ENCODE data around the gene GALNTL6. TPM values are rescaled to one million over a fixed set of nuclear protein-coding genes. Genes with fewer than 3 reads are reported as not detected.

Gene GALNTL6
- total RNA-seq, 1 experiment from 2014 or later, result not detected

DNA sequence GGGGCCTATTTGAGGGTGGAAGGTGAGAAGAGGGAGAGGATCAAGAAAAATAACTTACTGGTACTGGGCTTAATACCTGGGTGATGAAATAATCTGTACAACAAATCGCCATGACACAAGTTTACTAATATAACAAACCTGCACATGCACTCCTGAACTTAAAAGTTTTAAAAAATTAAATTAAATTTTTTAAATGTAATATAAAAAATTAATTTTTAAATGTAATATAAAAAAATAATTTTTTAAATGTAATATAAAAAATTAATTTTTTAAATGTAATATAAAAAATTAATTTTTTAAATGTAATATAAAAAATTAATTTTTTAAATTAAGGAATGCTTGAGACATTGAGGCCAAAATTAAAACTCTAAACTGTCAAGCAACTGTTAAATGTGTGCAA lies 1231.1 kb downstream of the GALNTL6 start:
- DNase-seq (ENCODE audit: low read depth, low spot score), result no peak
- TF ChIP-seq TCF7L2 (IDR thresholded peaks at IDR 0.05; ENCODE audit: borderline replicate concordance, extremely low read depth, insufficient read depth, insufficient read length) (no peak), EZH2phosphoT487 (IDR thresholded peaks at IDR 0.05; ENCODE audit: borderline replicate concordance) (no peak), POLR2A (IDR thresholded peaks at IDR 0.05; ENCODE audit: borderline replicate concordance, extremely low read depth, insufficient read depth, insufficient read length) (no peak), CEBPB (IDR thresholded peaks at IDR 0.05; ENCODE audit: low read depth) (no peak), POLR2AphosphoS5 (IDR thresholded peaks at IDR 0.05; ENCODE audit: low read depth, low read length) (no peak), SRF (IDR thresholded peaks at IDR 0.05; ENCODE audit: low read depth) (no peak), CBX3 (IDR thresholded peaks at IDR 0.05; ENCODE audit: low read depth) (no peak), YY1 (IDR thresholded peaks at IDR 0.05; ENCODE audit: extremely low read depth, insufficient replicate concordance, low read depth, low read length) (no peak), SIN3A (IDR thresholded peaks at IDR 0.05; ENCODE audit: low read depth) (no peak), FOSL1 (IDR thresholded peaks at IDR 0.05; ENCODE audit: low read depth) (no peak), EGR1 (IDR thresholded peaks at IDR 0.05; ENCODE audit: low read depth) (no peak), ELF1 (IDR thresholded peaks at IDR 0.05; ENCODE audit: borderline replicate concordance, low read depth) (no peak), SP1 (IDR thresholded peaks at IDR 0.05; ENCODE audit: low read depth) (no peak), JUND (IDR thresholded peaks at IDR 0.05) (no peak), ZNF274 (IDR thresholded peaks at IDR 0.05; ENCODE audit: low read depth, low read length) (no peak)
- TF ChIP-seq, protein P1, sequence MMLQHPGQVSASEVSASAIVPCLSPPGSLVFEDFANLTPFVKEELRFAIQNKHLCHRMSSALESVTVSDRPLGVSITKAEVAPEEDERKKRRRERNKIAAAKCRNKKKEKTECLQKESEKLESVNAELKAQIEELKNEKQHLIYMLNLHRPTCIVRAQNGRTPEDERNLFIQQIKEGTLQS (IDR thresholded peaks at IDR 0.05), result no peak
- TF ChIP-seq, protein P2, sequence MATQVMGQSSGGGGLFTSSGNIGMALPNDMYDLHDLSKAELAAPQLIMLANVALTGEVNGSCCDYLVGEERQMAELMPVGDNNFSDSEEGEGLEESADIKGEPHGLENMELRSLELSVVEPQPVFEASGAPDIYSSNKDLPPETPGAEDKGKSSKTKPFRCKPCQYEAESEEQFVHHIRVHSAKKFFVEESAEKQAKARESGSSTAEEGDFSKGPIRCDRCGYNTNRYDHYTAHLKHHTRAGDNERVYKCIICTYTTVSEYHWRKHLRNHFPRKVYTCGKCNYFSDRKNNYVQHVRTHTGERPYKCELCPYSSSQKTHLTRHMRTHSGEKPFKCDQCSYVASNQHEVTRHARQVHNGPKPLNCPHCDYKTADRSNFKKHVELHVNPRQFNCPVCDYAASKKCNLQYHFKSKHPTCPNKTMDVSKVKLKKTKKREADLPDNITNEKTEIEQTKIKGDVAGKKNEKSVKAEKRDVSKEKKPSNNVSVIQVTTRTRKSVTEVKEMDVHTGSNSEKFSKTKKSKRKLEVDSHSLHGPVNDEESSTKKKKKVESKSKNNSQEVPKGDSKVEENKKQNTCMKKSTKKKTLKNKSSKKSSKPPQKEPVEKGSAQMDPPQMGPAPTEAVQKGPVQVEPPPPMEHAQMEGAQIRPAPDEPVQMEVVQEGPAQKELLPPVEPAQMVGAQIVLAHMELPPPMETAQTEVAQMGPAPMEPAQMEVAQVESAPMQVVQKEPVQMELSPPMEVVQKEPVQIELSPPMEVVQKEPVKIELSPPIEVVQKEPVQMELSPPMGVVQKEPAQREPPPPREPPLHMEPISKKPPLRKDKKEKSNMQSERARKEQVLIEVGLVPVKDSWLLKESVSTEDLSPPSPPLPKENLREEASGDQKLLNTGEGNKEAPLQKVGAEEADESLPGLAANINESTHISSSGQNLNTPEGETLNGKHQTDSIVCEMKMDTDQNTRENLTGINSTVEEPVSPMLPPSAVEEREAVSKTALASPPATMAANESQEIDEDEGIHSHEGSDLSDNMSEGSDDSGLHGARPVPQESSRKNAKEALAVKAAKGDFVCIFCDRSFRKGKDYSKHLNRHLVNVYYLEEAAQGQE (IDR thresholded peaks at IDR 0.05; ENCODE audit: low read depth), result no peak
- TF ChIP-seq, protein P3, sequence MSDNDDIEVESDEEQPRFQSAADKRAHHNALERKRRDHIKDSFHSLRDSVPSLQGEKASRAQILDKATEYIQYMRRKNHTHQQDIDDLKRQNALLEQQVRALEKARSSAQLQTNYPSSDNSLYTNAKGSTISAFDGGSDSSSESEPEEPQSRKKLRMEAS (IDR thresholded peaks at IDR 0.05), result no peak
- TF ChIP-seq, protein P4, sequence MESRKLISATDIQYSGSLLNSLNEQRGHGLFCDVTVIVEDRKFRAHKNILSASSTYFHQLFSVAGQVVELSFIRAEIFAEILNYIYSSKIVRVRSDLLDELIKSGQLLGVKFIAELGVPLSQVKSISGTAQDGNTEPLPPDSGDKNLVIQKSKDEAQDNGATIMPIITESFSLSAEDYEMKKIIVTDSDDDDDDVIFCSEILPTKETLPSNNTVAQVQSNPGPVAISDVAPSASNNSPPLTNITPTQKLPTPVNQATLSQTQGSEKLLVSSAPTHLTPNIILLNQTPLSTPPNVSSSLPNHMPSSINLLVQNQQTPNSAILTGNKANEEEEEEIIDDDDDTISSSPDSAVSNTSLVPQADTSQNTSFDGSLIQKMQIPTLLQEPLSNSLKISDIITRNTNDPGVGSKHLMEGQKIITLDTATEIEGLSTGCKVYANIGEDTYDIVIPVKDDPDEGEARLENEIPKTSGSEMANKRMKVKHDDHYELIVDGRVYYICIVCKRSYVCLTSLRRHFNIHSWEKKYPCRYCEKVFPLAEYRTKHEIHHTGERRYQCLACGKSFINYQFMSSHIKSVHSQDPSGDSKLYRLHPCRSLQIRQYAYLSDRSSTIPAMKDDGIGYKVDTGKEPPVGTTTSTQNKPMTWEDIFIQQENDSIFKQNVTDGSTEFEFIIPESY (IDR thresholded peaks at IDR 0.05; ENCODE audit: extremely low read depth, insufficient replicate concordance, low read length), result no peak
- TF ChIP-seq, protein P5, sequence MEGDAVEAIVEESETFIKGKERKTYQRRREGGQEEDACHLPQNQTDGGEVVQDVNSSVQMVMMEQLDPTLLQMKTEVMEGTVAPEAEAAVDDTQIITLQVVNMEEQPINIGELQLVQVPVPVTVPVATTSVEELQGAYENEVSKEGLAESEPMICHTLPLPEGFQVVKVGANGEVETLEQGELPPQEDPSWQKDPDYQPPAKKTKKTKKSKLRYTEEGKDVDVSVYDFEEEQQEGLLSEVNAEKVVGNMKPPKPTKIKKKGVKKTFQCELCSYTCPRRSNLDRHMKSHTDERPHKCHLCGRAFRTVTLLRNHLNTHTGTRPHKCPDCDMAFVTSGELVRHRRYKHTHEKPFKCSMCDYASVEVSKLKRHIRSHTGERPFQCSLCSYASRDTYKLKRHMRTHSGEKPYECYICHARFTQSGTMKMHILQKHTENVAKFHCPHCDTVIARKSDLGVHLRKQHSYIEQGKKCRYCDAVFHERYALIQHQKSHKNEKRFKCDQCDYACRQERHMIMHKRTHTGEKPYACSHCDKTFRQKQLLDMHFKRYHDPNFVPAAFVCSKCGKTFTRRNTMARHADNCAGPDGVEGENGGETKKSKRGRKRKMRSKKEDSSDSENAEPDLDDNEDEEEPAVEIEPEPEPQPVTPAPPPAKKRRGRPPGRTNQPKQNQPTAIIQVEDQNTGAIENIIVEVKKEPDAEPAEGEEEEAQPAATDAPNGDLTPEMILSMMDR (IDR thresholded peaks at IDR 0.05 in 2 of 3, conservative IDR thresholded peaks at IDR 0.05 in 1 of 3; ENCODE audit: borderline replicate concordance in 1 of 3, insufficient read depth in 1 of 3, low read depth in 2 of 3, low read length in 2 of 3), result no peak

More for the DNA sequence above, 1231.1 kb downstream of the GALNTL6 start:
- Histone ChIP-seq H3K27ac (ENCODE audit: low read depth, low read length) (no peak overlapping the region), H4K20me1 (ENCODE audit: insufficient read depth) (no peaks in the 10 kb centered on the region), H2AFZ (ENCODE audit: low read depth, low read length, poor library complexity, severe bottlenecking) (no peak overlapping the region), H3K4me1 (ENCODE audit: control insufficient read depth in 1 of 2, insufficient read depth in 2 of 2, low read length in 2 of 2) (no peaks in the 10 kb centered on the region), H3K9me3 (ENCODE audit: control insufficient read depth in 1 of 2, insufficient read depth in 1 of 2, low read depth in 1 of 2, low read length in 2 of 2) (no peaks in the 10 kb centered on the region), H3K9ac (ENCODE audit: low read length) (no peak overlapping the region), H3K27me3 (ENCODE audit: insufficient read depth, low read length) (no peaks in the 10 kb centered on the region), H3K4me3 (replicated peaks in 1 of 2; ENCODE audit: low read depth in 1 of 2, low read length in 2 of 2) (no peak overlapping the region), H3K36me3 (ENCODE audit: control insufficient read depth in 1 of 2, insufficient read depth in 2 of 2, low read length in 2 of 2) (no peaks in the 10 kb centered on the region), H3K4me2 (ENCODE audit: low read length) (no peak overlapping the region), H3K79me2 (ENCODE audit: insufficient read depth, low read length) (no peaks in the 10 kb centered on the region), H3K9me2 (ENCODE audit: insufficient read depth) (no peaks in the 10 kb centered on the region)
- ChIA-PET RAD21 (ENCODE audit: low non-redundant PET in 1 of 2, low total read pairs in 2 of 2, uncharacterized antibody in 2 of 2, unreplicated experiment in 2 of 2) (no interaction called here), POLR2A (no interaction called here), CTCF (no interaction called here)
- no TSS peak for BruUV-seq (replicated peaks)
- intact Hi-C loops (cut with micrococcal nuclease), result no loop called here
- ATAC-seq, result no peak
